IPS-11a (cell line): ENCODE measurements around the gene GPR101.
"Not testable (repeated sequence)": the region's sequence is repeated elsewhere in the genome, so short reads cannot be mapped to it uniquely, and the experiment has no call there.

Experiments
- H3K4me3 ChIP-seq: one replicate; pipeline ENCODE4 v1.5.1; 2013; ENCODE audit warnings: low read depth, low read length, control low read depth

The GPR101 gene

GRCh38 chrX:137028699-137029098, 5.1 kb downstream of the GPR101 start:
- no peak overlapping the region for H3K4me3 ChIP-seq

GRCh38 chrX:137025930-137026329, 7.9 kb downstream of the GPR101 start:
- no peak overlapping the region for H3K4me3 ChIP-seq

GRCh38 chrX:137000236-137000635, 33.6 kb downstream of the GPR101 start:
- not testable (repeated sequence) for H3K4me3 ChIP-seq

GRCh38 chrX:136999024-136999423, 34.8 kb downstream of the GPR101 start:
- H3K4me3 ChIP-seq, result no peak overlapping the region
